Kidney (tissue), 14 donors: ENCODE data around the gene RNF213. TPM values are rescaled to one million over a fixed set of nuclear protein-coding genes. Genes with fewer than 3 reads are reported as not detected.
A peak's percentile ranks its signal among the peaks of the same experiment; 100 is the strongest.
"Not testable (repeated sequence)": the region's sequence is repeated elsewhere in the genome, so short reads cannot be mapped to it uniquely, and the experiment has no call there.

Source experiments
- DNase-seq, 5 donors: peaks; one replicate each; pipeline ENCODE4 v3.0.0-alpha.2; 2013 to 2020
- FAIRE-seq: peaks from 2 replicates; lab custom pipeline; 2012; peaks lifted over from hg19 to GRCh38; lab: Jason Lieb, UNC
- H3K27ac ChIP-seq, 2 donors: one replicate each; pipeline ENCODE4 v1.7.0; 2013; ENCODE audit warnings: low read depth in 2 of 2, low read length in 2 of 2, inconsistent platforms in 1 of 2
- H3K27me3 ChIP-seq: one replicate; pipeline ENCODE4 v1.7.1; 2013; ENCODE audit warnings: low read length, inconsistent platforms; ENCODE audit not compliant: control insufficient read depth, insufficient read depth
- H3K36me3 ChIP-seq, 3 donors: one replicate each; pipeline versions ENCODE4 v1.7.0 to v1.7.1; 2013; ENCODE audit warnings: low read length in 3 of 3, control low read depth in 1 of 3, inconsistent platforms in 1 of 3; ENCODE audit not compliant: insufficient read depth in 3 of 3, control insufficient read depth in 2 of 3
- H3K4me1 ChIP-seq, 3 donors: one replicate each; pipeline versions ENCODE4 v1.7.0 to v1.7.1; 2013; ENCODE audit warnings: low read length in 3 of 3, inconsistent platforms in 1 of 3, low read depth in 1 of 3; ENCODE audit not compliant: control insufficient read depth in 2 of 3, insufficient read depth in 2 of 3
- H3K4me3 ChIP-seq, 3 donors: one replicate each; pipeline versions ENCODE4 v1.7.0 to v1.8.1; 2013; ENCODE audit warnings: low read length in 3 of 3, control low read depth in 1 of 3, inconsistent platforms in 1 of 3
- H3K9ac ChIP-seq, 3 donors: one replicate each; pipeline versions ENCODE4 v1.7.0 to v1.7.1; 2013; ENCODE audit warnings: low read length in 3 of 3, control low read depth in 1 of 3, inconsistent platforms in 1 of 3
- H3K9me3 ChIP-seq, 3 donors: one replicate each; pipeline versions ENCODE4 v1.7.0 to v1.7.1; 2013; ENCODE audit warnings: low read length in 3 of 3, control low read depth in 1 of 3, inconsistent platforms in 1 of 3; ENCODE audit not compliant: control insufficient read depth in 2 of 3, insufficient read depth in 1 of 3
- intact Hi-C: fragments of 100-400 bp; cut with DNase I; formaldehyde crosslinking; loops from one replicate; pipeline ENCODE4 v1.11.1; 2022
- polyA plus RNA-seq: library from polyadenylated mRNA; stranded (reverse); fragments of 350-450 nt; fragmentation: Illumina TruSeq; extraction: RNeasy Lipid Tissue Mini Kit (QIAGEN cat#74804); gene quantifications from one replicate; pipeline ENCODE4 v1.2.3, GENCODE V29; 2014; ENCODE audit warnings: low read depth, low replicate concordance; ENCODE audit not compliant: insufficient read depth
- total RNA-seq: library from RNA; stranded (reverse); fragmentation: NEBNext Ultra II Directional; extraction: Animal tissue kit (Norgen Biotek cat#: 25700); gene quantifications from one replicate; pipeline ENCODE4 v1.2.1, GENCODE V29; 2021
- TF ChIP-seq, protein P1 (sequence below): IDR thresholded peaks from 3 replicates; pipeline ENCODE4 v1.5.1; 2012; ENCODE audit warnings: mild to moderate bottlenecking, moderate library complexity, borderline replicate concordance; ENCODE audit not compliant: insufficient read depth; ENCODE audit errors: extremely low read depth
- donor health status: control.
- donor health status: control.
- donor health status: control.
- donor health status: control.
- donor health status: control.
- donor health status: DM: yes; HTN: yes; CAD: no.
- donor health status: Normal renal cell carcinoma (clear cell type).

Gene RNF213
- total and polyA plus RNA-seq, 2 donors from 2014 or later: 43.4 to 276 TPM

DNA sequence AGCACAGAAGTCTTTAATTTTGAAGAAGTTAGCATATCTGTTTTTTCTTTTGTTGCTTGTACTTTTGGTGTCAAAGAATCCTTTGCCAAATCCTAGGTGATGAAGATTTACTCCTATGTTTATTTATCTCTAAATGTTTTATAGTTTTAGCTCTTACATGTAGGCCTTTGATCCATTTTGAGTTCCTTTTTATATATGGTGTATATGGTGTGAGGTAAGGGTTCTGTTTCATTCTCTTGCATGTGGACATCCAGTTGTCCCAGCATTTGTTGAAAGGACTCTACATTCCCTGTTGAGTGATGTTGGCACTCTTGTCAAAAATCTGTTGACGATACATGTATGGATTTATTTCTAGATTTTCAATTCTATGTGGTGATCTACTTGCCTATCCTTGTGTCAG is 62.2 kb downstream of the RNF213 start:
- no peaks in the 10 kb centered on the region for H3K9me3 ChIP-seq
- H3K27ac ChIP-seq: no peak overlapping the region
- no peak overlapping the region for H3K4me3 ChIP-seq
- H3K4me1 ChIP-seq: no peaks in the 10 kb centered on the region
- intact Hi-C loops: no loop called here
- H3K36me3 ChIP-seq: peaks cover 0 to 49% (median 32%) of the 10 kb centered on the region in 3 donors
- no peak for DNase-seq
- H3K27me3 ChIP-seq: no peaks in the 10 kb centered on the region
- TF ChIP-seq, protein P1, sequence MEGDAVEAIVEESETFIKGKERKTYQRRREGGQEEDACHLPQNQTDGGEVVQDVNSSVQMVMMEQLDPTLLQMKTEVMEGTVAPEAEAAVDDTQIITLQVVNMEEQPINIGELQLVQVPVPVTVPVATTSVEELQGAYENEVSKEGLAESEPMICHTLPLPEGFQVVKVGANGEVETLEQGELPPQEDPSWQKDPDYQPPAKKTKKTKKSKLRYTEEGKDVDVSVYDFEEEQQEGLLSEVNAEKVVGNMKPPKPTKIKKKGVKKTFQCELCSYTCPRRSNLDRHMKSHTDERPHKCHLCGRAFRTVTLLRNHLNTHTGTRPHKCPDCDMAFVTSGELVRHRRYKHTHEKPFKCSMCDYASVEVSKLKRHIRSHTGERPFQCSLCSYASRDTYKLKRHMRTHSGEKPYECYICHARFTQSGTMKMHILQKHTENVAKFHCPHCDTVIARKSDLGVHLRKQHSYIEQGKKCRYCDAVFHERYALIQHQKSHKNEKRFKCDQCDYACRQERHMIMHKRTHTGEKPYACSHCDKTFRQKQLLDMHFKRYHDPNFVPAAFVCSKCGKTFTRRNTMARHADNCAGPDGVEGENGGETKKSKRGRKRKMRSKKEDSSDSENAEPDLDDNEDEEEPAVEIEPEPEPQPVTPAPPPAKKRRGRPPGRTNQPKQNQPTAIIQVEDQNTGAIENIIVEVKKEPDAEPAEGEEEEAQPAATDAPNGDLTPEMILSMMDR: no peak
- no peak overlapping the region for H3K9ac ChIP-seq
- FAIRE-seq: no peak

DNA sequence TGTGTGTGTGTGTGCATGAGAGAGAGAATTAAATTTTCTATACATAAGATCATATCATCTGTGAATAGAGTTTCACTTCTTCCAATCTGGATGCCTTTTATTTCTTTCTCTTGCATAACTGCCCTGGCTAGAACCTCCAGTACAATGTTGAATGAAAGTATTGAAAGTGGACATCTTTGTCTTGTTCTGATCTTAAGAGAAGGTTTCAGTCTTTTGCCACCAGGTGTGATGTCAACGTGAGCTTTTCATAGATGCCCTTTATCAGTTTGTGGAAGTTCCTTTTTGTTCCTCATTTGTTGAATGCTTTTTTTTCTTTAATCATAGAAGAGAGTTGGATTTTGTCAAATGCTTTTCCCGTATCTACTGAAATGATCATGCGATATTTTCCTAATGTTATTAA is 63.3 kb downstream of the RNF213 start:
- no peak for FAIRE-seq

DNA sequence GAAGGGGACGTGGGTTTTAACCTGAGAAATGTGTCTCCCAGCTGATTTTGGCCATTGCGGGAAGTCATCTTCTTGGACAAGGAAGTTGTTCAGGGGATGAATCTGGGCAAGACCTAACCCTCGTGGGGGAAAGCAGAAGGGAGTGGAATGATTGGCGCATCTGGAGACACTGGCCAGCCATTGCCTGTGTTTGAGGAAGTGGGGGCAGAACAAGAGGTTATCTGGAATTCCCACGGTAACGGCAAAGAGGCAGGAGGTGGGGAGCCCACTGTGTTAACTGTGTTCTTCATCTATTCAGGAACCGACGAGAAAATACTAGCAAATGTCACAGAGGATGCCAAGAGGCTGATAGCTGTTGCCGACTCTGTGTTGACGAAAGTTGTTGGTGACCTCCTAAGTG is 66.9 kb downstream of the RNF213 start:
- H3K4me1 ChIP-seq: no peaks in the 10 kb centered on the region
- FAIRE-seq (no peak), DNase-seq (no peak)
- H3K4me3 ChIP-seq: no peak overlapping the region
- H3K27me3 ChIP-seq: no peaks in the 10 kb centered on the region
- peaks cover 0 to 67% (median 33%) of the 10 kb centered on the region in 3 donors for H3K36me3 ChIP-seq
- intact Hi-C loops: no loop called here
- no peaks in the 10 kb centered on the region for H3K9me3 ChIP-seq
- TF ChIP-seq, protein P1: no peak
- H3K27ac ChIP-seq: no peak overlapping the region
- no peak overlapping the region for H3K9ac ChIP-seq

More for the DNA sequence above, 63.3 kb downstream of the RNF213 start:
- Histone ChIP-seq H3K27ac (no peak overlapping the region), H3K9me3 (no peaks in the 10 kb centered on the region), H3K4me1 (no peaks in the 10 kb centered on the region), H3K9ac (no peak overlapping the region), H3K27me3 (no peaks in the 10 kb centered on the region), H3K36me3 (peaks cover 0 to 53% (median 41%) of the 10 kb centered on the region in 3 donors), H3K4me3 (no peak overlapping the region)
- TF ChIP-seq, protein P1: no peak
- intact Hi-C loops: no loop called here
- DNase-seq: no peak

DNA sequence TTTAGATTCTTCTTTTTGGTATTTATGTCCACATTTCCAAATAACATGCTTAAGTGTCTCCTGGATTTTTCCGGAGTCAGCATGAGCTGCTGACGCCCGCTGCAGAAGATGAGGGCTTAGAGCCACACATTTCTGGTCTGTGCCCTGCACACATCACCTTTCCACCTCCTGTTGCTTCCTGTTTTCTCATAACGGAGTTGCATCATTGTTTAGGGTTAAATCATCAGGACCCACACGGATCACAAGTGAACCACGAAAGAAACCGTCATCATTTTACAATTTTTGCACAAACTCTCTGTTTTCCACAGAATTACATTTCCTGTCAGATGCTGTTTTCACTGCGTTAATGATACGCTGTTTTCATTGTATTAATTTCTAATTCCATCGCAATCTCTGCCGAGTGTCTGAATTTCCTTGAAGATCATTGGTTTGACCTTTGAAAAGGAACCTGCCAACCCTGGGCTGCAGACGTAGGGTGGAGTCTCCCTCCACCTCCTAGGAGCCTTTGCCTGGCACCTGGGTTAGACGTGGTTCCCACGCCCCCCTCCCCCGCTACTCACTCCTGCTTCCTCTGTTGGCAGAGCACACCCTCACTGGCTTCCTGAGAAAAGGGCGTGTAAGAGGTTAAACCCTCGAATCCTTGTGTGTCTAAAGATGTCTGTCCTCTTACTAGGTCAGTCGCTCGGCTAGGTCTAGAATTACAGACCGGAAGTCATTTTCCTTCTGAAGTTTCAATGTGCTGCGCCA is 68.2 kb downstream of the RNF213 start:
- intact Hi-C loops: no loop called here
- FAIRE-seq: no peak
- H3K36me3 ChIP-seq: peaks cover 0 to 69% (median 33%) of the 10 kb centered on the region in 3 donors

DNA sequence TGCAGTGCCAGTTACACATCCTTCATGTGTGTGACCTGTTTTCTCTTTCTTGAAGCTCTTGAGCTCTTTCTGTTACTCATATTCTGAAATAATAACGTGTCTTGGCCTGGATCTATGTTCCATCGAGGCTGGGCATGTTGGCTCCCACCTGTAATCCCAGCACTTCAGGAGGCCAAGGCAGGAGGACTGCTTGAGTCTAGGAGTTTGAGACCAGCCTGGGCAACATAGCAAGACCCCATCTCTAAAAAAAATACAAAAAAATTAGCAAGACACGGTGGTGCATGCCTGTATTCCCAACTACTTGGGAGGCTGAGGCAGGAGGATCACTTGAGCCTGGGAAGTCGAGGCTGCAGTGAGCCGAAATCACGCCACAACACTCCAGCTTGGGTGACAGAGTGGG is 68.8 kb downstream of the RNF213 start:
- FAIRE-seq, H3K4me1 ChIP-seq, H3K9ac ChIP-seq, H3K27ac ChIP-seq, DNase-seq, intact Hi-C loops, H3K9me3 ChIP-seq, H3K4me3 ChIP-seq, H3K27me3 ChIP-seq: not testable (repeated sequence)
- peaks cover 0 to 69% (median 38%) of the 10 kb centered on the region in 3 donors for H3K36me3 ChIP-seq

More for the DNA sequence above, 68.2 kb downstream of the RNF213 start:
- no peak overlapping the region for H3K27ac ChIP-seq
- TF ChIP-seq, protein P1: no peak
- no peak overlapping the region for H3K9ac ChIP-seq
- DNase-seq: peak in 2 of 5 donors; percentile 4 to 63
- H3K9me3 ChIP-seq: no peaks in the 10 kb centered on the region
- H3K27me3 ChIP-seq: no peaks in the 10 kb centered on the region
- no peaks in the 10 kb centered on the region for H3K4me1 ChIP-seq
- H3K4me3 ChIP-seq: no peak overlapping the region
